GM18502 (cell line): ENCODE results near the gene PDSS2.
"Not testable (repeated sequence)": the region's sequence is repeated elsewhere in the genome, so short reads cannot be mapped to it uniquely, and the experiment has no call there.

Experiments used
- ATAC-seq: cut with Tn5 transposase; IDR thresholded peaks from one replicate; pipeline ENCODE4 v1.9.1; 2021; ENCODE audit warnings: mild to moderate bottlenecking; ENCODE audit not compliant: unreplicated experiment, poor library complexity

The PDSS2 gene

DNA sequence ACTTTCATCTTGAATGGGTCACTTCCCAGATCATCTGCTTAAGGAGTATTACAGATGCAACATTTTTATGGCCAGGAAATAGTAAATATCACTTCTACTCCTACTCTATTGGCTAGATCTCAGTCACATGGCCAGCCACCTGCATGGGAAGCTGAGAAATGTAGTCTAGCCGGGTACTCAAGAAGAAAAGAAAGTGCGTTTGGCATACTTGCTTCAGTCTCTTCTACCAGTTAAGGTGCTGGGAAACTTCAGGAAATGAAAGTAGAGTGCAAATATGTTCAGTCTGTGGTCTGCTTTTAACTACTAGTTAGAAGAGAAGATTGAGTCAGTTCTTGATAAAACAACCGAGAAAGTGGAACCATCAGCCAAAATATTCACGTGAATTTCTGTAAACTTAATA lies 129.2 kb downstream of the PDSS2 start:
- ATAC-seq = peak; percentile 98

- no peak for ATAC-seq
These were observed 130.1 kb downstream of the PDSS2 start for GRCh38 chr6:107329063-107329860.

DNA sequence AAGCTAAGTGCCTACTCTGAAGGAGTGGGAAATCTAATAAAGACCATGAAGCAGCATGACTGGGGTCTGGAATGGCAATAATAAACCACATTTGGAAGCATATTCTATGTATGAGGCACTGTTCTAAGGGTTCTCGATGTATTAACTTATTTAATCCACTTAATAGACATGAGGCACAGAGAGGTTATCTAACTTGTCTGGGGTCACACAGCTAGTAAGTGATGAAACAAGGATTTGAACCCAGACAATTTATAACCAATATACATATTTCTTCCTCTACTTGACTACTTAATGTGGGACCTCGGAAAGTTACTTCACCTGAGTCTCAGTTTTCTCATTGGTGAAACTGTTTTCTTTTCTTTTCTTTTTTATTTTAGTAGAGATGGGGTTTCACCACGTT lies 131.3 kb downstream of the PDSS2 start:
- no peak for ATAC-seq

DNA sequence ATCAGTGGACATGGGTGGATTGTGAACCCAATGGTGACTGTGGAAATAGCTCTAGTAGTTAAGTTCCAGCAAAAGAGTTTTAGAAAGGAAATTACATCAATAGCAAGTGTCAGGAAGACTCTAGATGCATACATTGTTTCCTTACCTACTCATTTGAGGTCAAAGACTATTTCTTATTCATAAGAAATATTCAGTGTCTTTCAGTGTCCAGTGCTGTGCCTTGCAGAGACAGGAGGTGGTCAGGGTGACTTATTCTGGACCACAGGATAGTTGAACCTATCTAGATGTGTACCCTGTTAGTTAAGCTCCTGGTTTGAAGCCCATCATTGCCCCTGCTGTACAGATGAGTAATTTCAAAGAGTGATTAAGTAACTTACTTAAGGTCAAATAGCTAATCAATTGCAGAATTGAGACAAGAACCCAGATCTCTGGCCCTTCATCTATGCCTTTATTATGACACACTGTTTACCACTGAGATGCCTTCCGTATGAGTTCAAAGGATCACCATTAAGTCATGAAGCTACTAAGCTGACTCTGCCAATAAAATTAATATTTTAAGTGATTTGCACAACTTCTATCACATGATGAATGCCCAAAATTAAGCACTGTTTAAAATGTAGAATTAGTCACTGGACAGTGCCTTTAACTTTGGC lies 136.1 kb downstream of the PDSS2 start:
- no peak for ATAC-seq

DNA sequence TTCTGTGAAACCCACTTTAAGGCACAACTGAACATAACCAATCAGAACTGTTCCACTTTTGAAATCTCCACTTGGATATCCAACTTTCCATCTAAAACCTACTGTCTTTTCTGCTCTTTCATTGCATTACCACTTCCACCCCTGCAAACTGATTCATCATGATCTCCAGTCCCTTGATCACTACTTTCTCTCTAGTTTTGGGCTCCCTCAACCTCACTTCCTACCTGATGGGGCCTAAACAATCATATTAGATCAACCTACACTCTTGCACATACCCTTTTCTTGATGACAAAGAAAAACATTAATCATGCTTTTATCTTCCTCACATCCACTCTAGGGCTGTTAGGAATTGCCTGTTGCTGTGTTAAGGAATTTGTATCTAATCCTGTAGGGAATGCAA lies 137.6 kb downstream of the PDSS2 start:
- no peak for ATAC-seq

DNA sequence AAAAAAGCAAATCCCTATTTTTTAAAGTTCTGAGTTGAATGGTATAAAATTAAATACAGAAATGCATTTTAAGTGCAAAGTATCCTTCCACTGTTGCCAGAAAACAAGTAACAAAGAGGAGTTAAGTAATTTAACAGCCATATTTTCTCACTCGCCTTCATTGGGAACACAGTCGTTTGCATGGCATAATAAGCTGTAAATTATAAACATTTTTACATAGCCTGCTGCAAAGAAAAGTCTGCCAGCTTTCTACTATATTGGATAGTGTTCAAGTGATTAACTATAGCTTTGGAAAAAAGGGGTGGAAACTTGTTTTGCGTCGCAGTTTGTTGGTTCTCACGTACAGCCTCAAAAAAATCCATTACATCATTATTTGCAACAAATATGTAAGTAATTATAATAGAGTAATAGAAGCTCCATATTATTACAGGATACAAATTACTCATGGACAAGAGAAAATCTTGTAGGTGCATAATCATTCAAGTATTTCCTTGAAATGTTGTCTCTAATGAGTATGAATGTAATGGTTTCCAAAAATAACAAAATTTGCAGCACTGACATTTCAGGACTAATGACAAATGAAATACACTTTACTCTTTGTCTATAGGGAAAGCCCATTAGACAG lies 139.3 kb downstream of the PDSS2 start:
- no peak for ATAC-seq

GRCh38 chr6:107318100-107318736 lies 141.1 kb downstream of the PDSS2 start:
- ATAC-seq = peak; percentile 82

DNA sequence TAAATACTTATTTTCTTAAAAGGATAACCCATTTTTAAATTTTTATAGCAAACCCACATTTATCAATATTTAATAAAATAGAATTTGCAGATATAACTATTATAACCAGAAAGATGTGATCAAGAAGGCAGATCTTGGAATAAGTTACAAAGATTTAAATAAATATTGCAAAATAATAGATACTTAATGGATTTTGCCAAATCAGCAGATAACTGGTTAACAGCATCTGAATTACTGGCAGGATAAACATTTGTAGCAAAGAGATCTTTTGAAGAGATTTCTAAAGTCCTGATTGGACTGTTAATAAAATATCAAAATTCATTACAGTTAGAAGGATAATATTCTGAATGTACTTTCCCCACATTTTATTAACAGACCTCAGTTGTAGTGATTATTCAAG lies 144.2 kb downstream of the PDSS2 start:
- no peak for ATAC-seq

- no peak for ATAC-seq
These were observed 144.8 kb downstream of the PDSS2 start for GRCh38 chr6:107314531-107314939.

- ATAC-seq = no peak
These were observed 145.6 kb downstream of the PDSS2 start for GRCh38 chr6:107313776-107314175.

GRCh38 chr6:107310362-107310761 lies 149.0 kb downstream of the PDSS2 start:
- ATAC-seq = no peak

DNA sequence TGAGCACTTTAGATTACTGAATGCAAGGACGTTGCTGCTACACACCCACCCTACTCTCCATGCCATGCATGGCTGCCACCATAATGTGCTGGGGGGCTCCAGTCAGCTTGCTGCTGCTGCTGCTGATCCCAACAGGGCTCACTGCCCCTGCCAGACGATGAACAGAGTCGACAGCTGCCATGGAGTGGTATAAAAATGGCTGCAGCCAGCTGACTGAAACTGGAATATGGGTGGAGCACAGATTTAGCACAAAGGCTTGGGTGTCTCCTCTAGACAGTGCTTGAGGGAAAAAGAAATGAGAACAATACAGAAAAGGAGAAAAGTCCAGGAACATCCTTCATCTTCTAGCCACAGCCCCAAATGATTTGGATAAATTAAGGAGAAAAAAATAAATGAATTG lies 150.7 kb downstream of the PDSS2 start:
- no peak for ATAC-seq

DNA sequence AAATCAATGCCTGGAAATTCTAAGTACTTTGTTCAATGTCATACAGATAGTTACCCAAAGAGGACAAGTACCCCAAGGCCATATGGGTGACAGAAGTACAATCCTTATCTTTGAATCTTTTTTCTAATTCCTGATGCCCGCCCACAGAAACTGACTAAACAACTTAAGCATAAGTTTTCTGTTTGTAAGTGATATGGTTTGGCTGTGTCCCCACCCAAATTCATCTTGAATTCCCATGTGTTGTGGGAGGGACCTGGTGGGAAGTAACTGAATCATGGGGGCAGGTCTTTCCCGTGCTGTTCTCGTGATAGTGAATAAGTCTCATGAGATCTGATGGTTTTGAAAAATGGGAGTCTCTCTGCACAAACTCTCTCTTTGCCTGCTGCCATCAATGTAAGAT lies 153.4 kb downstream of the PDSS2 start:
- ATAC-seq = not testable (repeated sequence)

DNA sequence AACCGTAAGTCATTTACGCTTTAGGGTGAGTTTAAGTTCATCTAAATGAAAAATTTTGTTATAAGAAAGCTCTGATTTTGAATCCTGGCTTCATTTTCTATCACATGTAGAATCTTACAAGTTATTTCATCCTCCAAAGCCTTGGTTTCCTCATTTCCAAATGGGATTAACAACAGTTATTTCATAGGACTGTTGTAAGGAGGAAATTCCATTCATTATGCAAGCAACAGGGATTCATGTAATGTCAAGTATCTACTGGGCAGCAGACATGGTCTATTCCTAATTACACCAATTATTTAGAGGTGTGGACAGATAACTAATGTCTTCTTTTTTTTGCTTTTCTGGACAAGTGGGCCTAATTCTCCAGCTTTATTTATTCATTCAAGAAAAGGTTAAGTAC lies 154.0 kb downstream of the PDSS2 start:
- ATAC-seq = no peak

GRCh38 chr6:107304421-107305025 lies 154.8 kb downstream of the PDSS2 start:
- ATAC-seq = no peak

GRCh38 chr6:107293350-107293749 lies 166.0 kb downstream of the PDSS2 start:
- no peak for ATAC-seq

GRCh38 chr6:107292715-107293271 lies 166.6 kb downstream of the PDSS2 start:
- no peak for ATAC-seq

DNA sequence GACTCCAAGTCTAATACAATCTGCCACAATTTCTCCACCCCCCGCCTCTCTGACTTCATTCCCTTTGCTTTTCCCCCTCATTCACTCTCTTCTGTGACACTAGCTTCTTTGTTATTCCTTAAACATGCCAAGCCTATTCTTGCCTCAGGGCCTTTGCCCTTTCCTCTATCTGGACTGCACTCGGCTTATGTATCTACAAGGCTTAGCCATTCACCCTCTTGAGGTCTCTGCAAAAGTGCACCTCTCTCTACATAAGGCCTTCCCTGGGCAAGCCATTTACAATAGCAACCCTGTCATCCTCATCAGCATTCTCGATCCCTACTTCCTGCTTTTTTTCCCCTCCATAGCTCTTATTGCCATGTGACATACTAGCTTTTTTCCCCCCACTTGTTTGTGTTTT lies 168.9 kb downstream of the PDSS2 start:
- no peak for ATAC-seq

DNA sequence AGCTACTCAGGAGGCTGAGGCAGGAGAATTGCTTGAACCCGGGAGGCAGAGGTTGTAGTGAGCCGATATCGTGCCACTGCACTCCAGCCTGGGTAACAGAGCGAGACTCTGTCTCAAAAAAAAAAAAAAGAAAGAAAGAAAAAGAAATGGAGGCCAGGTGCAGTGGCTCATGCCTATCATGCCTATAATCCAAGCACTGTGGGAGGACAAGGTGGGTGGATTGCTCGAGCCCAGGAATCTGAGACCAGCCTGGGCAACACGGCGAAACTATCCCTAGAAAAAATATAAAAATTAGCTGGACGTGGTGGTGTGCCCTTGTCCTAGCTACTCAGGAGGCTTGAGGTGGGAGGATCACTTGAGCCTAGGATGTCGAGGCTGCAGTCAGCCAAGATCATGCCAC lies 170.1 kb downstream of the PDSS2 start:
- ATAC-seq = not testable (repeated sequence)

DNA sequence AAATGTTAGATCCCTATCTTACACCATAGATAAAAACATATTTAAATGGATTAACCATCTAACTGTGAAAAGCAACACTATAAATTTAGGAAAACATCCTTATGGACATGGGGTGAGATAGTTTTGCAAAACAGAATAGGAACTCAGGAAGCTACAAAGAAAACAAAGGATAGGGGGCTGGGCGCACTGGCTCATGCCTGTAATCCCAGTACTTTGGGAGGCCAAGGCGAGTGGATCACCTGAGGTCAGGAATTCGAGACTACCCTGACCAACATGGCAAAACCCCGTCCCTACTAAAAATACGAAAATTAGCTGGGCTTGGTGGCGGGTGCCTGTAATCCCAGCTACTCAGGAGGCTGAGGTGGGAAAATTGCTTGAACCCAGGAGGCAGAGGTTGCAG lies 173.7 kb downstream of the PDSS2 start:
- not testable (repeated sequence) for ATAC-seq
